Sigmoid colon (tissue), 4 donors: ENCODE results near the gene FBXO48.

Source experiments
- CTCF ChIP-seq, 4 experiments: fragments of 450-650 bp in 3 of 4; fragments of 200-600 bp in 1 of 4; IDR thresholded peaks; one replicate each; pipeline ENCODE4 v1.5.1; 2016 to 2019; ENCODE audit warnings: antibody characterized with exemption in 4 of 4, mild to moderate bottlenecking in 3 of 4, moderate library complexity in 2 of 4
- EP300 ChIP-seq, 4 donors: sonication (generic); formaldehyde crosslinking; IDR thresholded peaks; one replicate each; pipeline ENCODE4 v1.6.1; 2017; ENCODE audit warnings: antibody characterized with exemption in 4 of 4
- POLR2A ChIP-seq, 2 donors: fragments of 450-650 bp; IDR thresholded peaks; one replicate each; pipeline ENCODE4 v1.6.1; 2016; ENCODE audit warnings: antibody characterized with exemption in 2 of 2, mild to moderate bottlenecking in 2 of 2, moderate library complexity in 2 of 2
- POLR2AphosphoS5 ChIP-seq, 4 donors: sonication (generic); formaldehyde crosslinking; IDR thresholded peaks; one replicate each; pipeline ENCODE4 v1.6.1; 2017; ENCODE audit warnings: antibody characterized with exemption in 4 of 4

GRCh38 chr2:68413466-68413865 lies 53.6 kb downstream of the FBXO48 start:
- no peak for TF ChIP-seq CTCF (IDR thresholded peaks at IDR 0.05)
- no peak for TF ChIP-seq POLR2AphosphoS5 (IDR thresholded peaks at IDR 0.05)
- TF ChIP-seq POLR2A (IDR thresholded peaks at IDR 0.05) = no peak
- no peak for TF ChIP-seq EP300 (IDR thresholded peaks at IDR 0.05)
